Measurements from ENCODE around the gene FBLN5. TPM values are rescaled to one million over a fixed set of nuclear protein-coding genes. Genes with fewer than 3 reads are reported as not detected.

The FBLN5 gene
- total and polyA plus RNA-seq, 2 of the 4 experiments (the other 2 are of a cell fraction) = 10.6 to 76.4 TPM

- Histone ChIP-seq H3K4ac (ENCODE audit: low read depth, low read length) (no peak within 1 kb of the TSS), H4K91ac (ENCODE audit: insufficient read depth, low read depth, low read length) (no peak within 1 kb of the TSS), H3K9me3 (ENCODE audit: control insufficient read depth, insufficient read depth, low read length) (no peaks in the 10 kb centered on the region), H2BK120ac (ENCODE audit: low read depth, low read length) (no peak within 1 kb of the TSS), H2BK20ac (ENCODE audit: low read depth, low read length) (no peak within 1 kb of the TSS), H4K5ac (ENCODE audit: low read depth, low read length) (no peak within 1 kb of the TSS), H3K4me2 (ENCODE audit: low read depth, low read length) (no peak within 1 kb of the TSS), H4K20me1 (ENCODE audit: insufficient read depth, low read length) (no peaks in the 10 kb centered on the region), H3K27ac (ENCODE audit: insufficient read depth, low read length) (no peak within 1 kb of the TSS), H3K4me1 (ENCODE audit: control insufficient read depth, insufficient read depth, low read length) (peaks cover 8% of the 10 kb centered on the region), H3K27me3 (ENCODE audit: control insufficient read depth, insufficient read depth, low read length) (no peaks in the 10 kb centered on the region), H2AK5ac (ENCODE audit: low read depth, low read length) (no peak within 1 kb of the TSS), H2AK9ac (replicated peaks; ENCODE audit: low read depth, low read length, poor library complexity) (no peak within 1 kb of the TSS), H3K23ac (ENCODE audit: low read depth, low read length) (no peak within 1 kb of the TSS), H3K56ac (ENCODE audit: extremely low read depth, insufficient read depth, low read length) (no peak within 1 kb of the TSS), H4K8ac (ENCODE audit: low read depth in 2 of 2, low read length in 2 of 2) (no peak within 1 kb of the TSS), H3K14ac (replicated peaks; ENCODE audit: low read depth, low read length) (no peak within 1 kb of the TSS), H3K4me3 (ENCODE audit: insufficient read depth, low read depth, low read length) (no peak within 1 kb of the TSS), H3K18ac (ENCODE audit: low read depth, low read length) (no peak within 1 kb of the TSS), H2AFZ (replicated peaks; ENCODE audit: low read length, poor library complexity) (no peak within 1 kb of the TSS), H3K9me1 (ENCODE audit: insufficient read depth, low read length) (peaks cover 3% of the 10 kb centered on the region; the same call in 1 of the 2 replicates), H3K79me1 (ENCODE audit: low read depth in 1 of 2, low read length in 2 of 2) (no peaks in the 10 kb centered on the region), H2BK15ac (ENCODE audit: low read depth, low read length) (no peak within 1 kb of the TSS), H2BK5ac (ENCODE audit: low read depth, low read length, poor library complexity, severe bottlenecking) (no peak within 1 kb of the TSS), H3K36me3 (ENCODE audit: control insufficient read depth, insufficient read depth, low read length) (peaks cover 17% of the 10 kb centered on the region; the same call in 1 of the 2 replicates), H3K9ac (ENCODE audit: low read depth, low read length) (no peak within 1 kb of the TSS)
- no peak for TF ChIP-seq SMC3 (IDR thresholded peaks at IDR 0.05; ENCODE audit: low read depth, low read length)
- no peak for TF ChIP-seq BHLHE40 (IDR thresholded peaks at IDR 0.05; ENCODE audit: low read depth, low read length)
- no peak for TF ChIP-seq CEBPB (IDR thresholded peaks at IDR 0.05; ENCODE audit: low read depth, low read length)
- TF ChIP-seq RAD21 (IDR thresholded peaks at IDR 0.05; ENCODE audit: low read length) = no peak
- no peak for TF ChIP-seq POLR2A (IDR thresholded peaks at IDR 0.05; ENCODE audit: low read depth, low read length)
- TF ChIP-seq MXI1 (IDR thresholded peaks at IDR 0.05; ENCODE audit: borderline replicate concordance, low read depth, low read length) = no peak
- no peak for TF ChIP-seq MAZ (IDR thresholded peaks at IDR 0.05; ENCODE audit: borderline replicate concordance, low read depth, low read length)
- TF ChIP-seq ELK1 (IDR thresholded peaks at IDR 0.05; ENCODE audit: borderline replicate concordance, low read depth, low read length) = no peak
- TF ChIP-seq, protein P1, sequence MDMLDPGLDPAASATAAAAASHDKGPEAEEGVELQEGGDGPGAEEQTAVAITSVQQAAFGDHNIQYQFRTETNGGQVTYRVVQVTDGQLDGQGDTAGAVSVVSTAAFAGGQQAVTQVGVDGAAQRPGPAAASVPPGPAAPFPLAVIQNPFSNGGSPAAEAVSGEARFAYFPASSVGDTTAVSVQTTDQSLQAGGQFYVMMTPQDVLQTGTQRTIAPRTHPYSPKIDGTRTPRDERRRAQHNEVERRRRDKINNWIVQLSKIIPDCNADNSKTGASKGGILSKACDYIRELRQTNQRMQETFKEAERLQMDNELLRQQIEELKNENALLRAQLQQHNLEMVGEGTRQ (IDR thresholded peaks at IDR 0.05; ENCODE audit: low read depth, low read length) = no peak
- no peak for TF ChIP-seq CHD1 (IDR thresholded peaks at IDR 0.05; ENCODE audit: low read depth, low read length)
- TF ChIP-seq MAFK (IDR thresholded peaks at IDR 0.05; ENCODE audit: low read depth, low read length) = no peak
- TF ChIP-seq RFX5 (IDR thresholded peaks at IDR 0.05; ENCODE audit: low read depth, low read length) = no peak
- TF ChIP-seq, protein P2, sequence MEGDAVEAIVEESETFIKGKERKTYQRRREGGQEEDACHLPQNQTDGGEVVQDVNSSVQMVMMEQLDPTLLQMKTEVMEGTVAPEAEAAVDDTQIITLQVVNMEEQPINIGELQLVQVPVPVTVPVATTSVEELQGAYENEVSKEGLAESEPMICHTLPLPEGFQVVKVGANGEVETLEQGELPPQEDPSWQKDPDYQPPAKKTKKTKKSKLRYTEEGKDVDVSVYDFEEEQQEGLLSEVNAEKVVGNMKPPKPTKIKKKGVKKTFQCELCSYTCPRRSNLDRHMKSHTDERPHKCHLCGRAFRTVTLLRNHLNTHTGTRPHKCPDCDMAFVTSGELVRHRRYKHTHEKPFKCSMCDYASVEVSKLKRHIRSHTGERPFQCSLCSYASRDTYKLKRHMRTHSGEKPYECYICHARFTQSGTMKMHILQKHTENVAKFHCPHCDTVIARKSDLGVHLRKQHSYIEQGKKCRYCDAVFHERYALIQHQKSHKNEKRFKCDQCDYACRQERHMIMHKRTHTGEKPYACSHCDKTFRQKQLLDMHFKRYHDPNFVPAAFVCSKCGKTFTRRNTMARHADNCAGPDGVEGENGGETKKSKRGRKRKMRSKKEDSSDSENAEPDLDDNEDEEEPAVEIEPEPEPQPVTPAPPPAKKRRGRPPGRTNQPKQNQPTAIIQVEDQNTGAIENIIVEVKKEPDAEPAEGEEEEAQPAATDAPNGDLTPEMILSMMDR (conservative IDR thresholded peaks at IDR 0.05; ENCODE audit: low read depth, low read length) = no peak
- TF ChIP-seq NFE2L2 (IDR thresholded peaks at IDR 0.05; ENCODE audit: low read depth, low read length) = no peak
- no peak for TF ChIP-seq RCOR1 (IDR thresholded peaks at IDR 0.05; ENCODE audit: insufficient replicate concordance, low read length)
- no peak for TF ChIP-seq FOS (IDR thresholded peaks at IDR 0.05; ENCODE audit: low read depth, low read length)
- no peak for ATAC-seq (ENCODE audit: low read depth)
- in situ Hi-C loops (cut with MboI; ENCODE audit: low sequenced_read_pairs) = no loop called here
- no TSS peak for BruUV-seq (replicated peaks)
- CTCF ChIA-PET = no interaction called here
- dilution Hi-C loops (cut with HindIII; ENCODE audit: low sequenced_read_pairs, unreplicated experiment) = no loop called here
- POLR2A ChIA-PET (ENCODE audit: unreplicated experiment) = no interaction called here
- intact Hi-C loops (cut with micrococcal nuclease) = no loop called here
- no peak for DNase-seq
- WGBS, 2 experiments (ENCODE audit: extremely low coverage in 2 of 2, insufficient read length in 1 of 2) = 88% methylated on average over 7 of the region's 10 CpGs; no CpG with 5 or more reads in 1 of the 2 experiments
These were observed 80.0 kb downstream of the FBLN5 start, which contains the start of gene TC2N for GRCh38 chr14:91867316-91867988. Gene TC2N, minus strand, starts transcription at chr14:91867536. Its CDS starts 53,767 bp downstream, at chr14:91813769.

Data from IMR-90 (cell line).